GM19238 (cell line): ENCODE measurements around the gene ARL8B.
"Not testable (repeated sequence)": the region's sequence is repeated elsewhere in the genome, so short reads cannot be mapped to it uniquely, and the experiment has no call there.

ENCODE experiments used
- DNase-seq: peaks from one replicate; pipeline ENCODE4 v3.0.0; 2011; ENCODE audit warnings: low spot score; ENCODE audit not compliant: insufficient read length

ARL8B gene

DNA sequence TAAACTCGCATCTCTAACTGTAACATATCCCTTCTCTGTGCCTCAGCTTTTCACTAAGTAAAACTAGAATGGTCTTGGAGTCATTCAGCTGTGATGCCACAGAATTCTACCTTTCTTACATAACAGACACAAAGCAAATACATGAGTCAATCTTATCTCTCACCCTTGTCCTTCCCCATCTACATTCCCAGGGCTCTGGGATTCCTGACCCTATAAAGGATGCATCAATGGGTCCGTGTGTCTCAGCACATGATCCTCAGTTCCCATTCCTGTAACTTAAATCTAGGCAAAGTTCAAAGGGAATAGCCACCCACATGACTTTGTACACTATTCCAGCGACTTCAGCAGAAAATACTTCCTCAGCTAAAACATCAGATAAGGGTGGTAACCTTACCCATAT lies 11.8 kb upstream of the ARL8B start:
- DNase-seq: no peak

DNA sequence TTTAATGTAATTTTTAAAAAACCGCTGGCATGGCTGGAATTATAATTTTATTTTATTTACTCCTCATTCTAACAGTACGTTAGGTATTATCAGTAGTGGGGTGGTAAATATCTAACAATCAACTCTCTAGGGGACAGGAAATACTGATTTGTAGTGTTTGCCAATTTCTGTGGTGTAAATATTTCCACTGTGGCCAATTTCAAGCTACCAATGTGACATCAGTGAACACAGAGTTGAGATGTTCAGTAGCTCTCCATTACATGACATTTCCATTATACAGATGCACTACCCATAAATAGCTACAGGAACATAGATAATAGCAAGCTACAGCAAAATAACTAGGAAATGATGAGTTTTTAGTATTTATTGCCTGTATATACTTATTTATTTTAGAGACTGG lies 10.0 kb upstream of the ARL8B start:
- no peak for DNase-seq

DNA sequence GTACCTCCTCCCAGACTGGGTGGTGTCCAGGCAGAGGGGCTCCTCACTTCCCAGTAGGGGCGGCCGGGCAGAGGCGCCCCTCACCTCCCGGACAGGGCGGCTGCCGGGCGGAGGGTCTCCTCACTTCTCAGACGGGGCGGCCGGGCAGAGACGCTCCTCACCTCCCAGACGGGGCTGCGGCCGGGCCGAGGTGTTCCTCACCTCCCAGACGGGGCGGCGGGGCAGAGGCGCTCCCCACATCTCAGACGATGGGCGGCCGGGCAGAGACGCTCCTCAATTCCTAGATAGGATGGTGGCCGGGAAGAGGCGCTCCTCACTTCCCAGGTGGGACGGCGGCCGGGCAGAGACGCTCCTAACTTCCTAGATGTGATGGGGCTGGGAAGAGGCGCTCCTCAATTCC lies 8.4 kb upstream of the ARL8B start:
- not testable (repeated sequence) for DNase-seq

DNA sequence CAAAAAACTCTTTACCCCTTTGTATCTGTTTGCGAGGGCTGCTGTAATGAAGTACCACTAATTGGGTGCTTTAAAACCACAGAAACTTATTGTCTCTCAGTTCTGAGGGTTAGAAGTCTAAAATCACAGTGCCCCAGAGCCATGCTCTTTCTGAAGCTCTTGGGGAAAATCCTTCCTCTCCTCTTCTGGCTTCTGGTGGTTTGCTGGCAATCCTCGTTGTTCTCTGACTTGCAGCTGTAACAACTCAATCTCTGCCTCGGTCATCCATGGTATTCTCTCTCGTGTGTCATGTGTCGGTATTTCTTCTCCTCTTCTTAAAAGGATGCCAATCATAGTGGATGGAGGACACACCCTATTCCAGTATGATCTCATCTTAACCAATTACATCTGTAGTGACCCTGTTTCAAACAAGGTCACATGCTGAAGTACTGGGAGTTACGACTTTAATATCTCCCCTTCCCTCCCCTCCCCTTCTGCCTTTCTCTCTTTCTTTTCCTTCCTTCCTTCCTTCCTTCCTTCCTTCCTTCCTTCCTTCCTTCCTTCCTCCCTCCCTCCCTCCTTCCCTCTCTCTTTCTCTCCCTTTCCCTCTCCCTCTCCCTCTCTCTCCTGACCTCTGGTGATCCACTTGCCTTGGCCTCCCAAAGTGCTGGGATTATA lies 6.5 kb upstream of the ARL8B start:
- DNase-seq: no peak

DNA sequence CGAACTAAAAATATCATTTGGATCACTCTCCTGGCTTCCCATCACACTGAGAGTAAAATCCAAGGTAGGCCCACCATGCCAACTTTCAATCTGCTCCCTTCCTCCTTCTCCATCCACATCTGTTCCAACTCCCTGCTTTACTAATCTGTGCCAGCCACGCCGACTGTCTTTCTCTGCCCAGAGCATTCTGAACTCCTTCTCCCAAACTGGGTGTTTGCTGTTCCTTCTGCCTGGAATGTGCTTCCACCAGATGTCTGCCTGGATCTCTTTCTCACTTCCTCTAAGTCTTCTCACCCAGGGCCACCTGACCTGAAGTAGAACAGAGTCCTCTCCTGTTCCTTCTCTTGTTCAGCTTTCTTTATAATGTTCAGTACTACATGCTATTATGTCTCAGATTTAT lies 5.6 kb upstream of the ARL8B start:
- no peak for DNase-seq

DNA sequence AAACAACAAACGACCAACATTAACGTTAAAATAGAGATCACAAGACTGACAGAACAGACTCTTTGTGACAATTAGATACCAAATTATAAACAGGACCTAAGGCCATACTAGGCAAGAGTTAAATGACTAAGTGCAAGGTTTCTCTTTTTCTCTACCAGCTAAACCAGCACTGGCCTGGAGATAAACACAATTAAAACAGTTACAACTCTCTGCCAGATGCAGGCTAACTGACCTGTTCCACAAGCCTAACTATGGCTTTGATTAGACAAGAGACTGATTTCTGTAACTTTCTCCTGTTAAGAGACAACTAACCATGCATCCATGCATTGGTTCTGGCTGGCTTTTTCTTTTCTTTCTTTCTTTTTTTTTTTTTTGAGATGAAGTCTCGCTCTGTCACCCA lies 1.6 kb upstream of the ARL8B start:
- no peak for DNase-seq

DNA sequence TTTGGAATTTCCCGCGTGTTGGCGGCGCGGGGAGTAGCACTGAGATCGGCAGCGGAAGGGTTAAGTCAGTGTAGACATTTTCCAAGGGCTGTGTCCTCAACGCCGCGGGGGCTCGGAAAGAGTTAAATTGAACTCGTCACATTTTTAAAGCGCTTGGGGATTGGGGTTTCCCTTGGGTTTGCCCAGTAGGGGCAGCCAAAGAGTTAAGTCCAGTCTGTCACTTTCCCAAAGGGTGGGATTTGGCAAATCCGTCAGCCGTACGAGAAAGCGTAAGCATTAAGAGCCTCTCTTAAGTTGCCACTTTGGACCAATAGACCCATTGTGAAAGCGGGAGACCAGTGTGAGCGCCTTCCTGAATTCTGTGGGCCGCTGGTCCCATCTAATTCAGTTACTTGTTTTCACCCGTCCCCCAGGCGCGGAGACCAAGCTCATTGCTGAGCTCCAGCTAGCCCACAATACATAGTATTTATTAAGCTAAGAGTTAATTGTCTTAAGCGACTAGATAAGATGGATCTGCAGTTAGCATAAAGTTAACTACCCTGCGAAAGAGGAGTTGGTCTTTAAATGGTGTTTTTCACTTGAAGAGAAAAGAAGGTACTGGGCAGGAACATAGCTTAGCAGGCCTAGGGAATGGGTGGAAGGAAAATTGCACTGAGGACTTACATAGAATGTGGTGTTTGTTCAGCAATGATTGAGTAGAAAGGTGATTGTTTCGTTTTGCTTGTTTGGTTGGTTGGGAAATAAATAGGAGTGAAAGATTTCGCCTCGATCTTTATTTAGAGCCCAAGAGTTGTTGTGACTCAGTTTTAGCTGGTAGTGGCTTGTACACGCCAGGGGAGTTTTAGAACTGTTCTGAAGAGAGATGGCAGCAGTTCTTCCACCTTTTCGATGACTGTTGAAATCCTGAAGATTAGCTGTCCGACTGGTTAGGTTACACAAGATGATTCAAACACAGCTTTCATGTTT lies 932 bp downstream of the ARL8B start:
- DNase-seq: peak; percentile 18

DNA sequence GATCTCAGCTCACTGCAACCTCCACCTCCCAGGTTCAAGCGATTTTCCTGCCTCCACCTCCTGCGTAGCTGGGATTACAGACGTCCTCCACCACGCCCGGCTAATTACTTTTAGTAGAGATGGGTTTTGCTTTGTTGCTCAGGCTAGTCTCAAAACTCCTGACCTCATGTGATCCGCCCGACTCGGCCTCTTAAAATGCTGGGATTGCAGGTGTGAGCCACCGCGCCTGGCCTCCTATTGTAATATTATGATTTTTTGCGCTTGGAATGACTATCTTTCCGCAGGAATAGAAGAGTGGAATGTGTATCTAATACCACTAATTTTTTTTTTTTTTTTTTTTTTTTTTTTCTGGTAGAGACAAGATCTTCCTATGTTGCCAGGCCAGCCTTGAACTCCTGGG lies 1.8 kb downstream of the ARL8B start:
- DNase-seq: no peak

DNA sequence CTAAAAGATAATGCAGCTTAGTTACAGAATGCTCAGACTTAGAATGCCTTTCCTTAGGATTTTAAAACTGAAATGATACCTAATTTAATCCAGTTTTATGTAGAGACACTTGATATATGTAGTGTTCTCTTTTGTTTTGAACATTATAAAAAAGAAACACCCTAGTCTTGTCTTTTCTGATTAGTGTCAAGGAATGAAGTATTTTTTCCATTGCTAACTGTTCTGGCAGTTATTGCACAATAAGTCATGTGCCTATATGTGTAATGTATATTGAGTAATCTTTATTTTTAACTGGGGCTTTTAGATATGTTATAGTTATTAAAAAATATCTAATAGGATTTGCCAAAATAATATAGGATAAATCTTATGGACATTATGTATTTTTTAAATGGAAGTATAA lies 4.5 kb downstream of the ARL8B start:
- no peak for DNase-seq

DNA sequence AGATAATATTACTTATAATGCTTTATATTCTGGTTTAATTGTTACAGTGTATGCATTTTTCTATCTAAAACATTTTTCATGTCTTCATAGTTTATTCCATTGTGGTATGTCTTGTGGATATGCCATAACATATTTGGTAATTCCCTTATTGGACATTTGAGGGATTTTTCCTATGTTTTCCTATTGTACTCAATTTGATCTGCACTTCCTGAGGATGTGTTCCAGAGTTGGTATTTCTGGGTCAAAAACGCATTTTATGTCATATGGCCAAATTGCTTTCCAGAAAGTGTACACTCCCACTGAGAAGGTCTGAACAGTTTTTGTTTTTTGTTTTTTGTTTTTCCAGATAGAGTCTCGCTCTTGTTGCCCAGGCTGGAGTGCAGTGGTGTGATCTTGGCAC lies 6.8 kb downstream of the ARL8B start:
- no peak for DNase-seq

DNA sequence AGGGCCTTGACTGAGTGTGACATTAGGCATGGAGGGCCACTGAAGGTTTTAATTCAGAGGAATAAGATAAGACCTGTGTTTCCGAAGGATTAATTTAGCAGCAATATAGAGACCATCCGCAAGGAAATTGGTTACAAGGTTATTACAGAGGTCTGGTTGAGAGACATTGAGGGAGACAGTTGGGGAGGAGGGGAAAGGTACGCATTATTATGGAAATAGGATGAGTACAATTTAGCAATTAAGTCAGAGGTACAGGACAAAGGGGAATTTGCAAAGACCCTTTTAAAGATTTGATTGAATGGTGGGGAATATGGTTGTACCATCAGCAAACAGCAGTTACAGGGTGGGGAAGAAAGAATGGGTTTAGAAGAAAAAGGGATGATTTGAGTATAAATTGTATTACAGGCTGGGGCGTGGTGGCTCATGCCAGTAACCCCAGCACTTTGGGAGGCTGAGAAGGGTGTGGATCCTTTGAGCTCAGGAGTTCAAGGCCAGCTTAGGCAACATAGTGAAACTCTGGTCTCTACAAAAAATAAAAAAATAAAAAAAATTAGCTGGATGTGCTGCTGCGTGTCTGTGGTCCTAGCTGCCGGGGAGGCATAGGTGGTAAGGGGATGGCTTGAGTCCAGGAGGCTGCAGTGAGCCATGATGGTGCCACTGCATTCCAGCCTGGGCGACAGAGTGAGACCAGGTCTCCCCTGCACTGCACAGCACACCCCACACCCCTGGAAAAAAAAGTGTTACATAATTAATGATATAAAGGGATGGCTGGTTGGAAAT lies 11.3 kb downstream of the ARL8B start:
- no peak for DNase-seq

DNA sequence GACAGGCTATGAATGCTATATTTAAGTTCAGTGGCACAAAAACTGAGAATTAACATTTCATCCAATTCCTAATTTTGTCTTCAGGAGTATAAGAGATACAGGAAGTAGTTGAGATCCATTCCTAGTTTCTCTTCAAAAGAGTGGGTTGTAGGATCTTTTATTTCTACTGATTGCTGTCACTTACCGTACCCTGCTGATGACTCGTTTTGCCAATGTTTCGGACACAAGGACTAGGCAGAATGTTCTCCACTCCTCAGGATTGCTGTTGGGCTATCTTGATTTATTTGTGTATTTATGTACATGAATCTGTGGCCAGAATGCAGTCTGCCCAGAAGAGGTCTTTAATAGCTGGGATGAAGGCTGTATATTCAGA lies 11.9 kb downstream of the ARL8B start:
- no peak for DNase-seq

DNA sequence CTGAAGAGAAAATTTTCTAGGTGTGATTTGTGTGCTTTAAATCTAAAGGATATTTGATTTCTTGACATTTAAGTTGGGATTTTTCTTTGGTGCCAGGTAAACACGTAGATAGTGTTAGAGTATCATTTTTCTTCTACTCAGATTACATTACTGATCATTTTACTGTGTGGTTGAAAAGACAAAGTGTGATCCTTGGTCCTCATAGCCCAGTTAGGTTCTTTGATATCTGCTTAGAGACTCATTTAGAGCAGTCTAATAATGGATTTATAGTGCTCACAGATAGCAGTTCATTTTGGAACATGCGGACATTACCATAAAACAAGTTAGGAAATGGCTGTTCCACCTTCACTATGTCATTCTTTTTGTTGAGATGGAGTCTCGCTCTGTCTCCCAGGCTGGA lies 12.4 kb downstream of the ARL8B start:
- DNase-seq: no peak

DNA sequence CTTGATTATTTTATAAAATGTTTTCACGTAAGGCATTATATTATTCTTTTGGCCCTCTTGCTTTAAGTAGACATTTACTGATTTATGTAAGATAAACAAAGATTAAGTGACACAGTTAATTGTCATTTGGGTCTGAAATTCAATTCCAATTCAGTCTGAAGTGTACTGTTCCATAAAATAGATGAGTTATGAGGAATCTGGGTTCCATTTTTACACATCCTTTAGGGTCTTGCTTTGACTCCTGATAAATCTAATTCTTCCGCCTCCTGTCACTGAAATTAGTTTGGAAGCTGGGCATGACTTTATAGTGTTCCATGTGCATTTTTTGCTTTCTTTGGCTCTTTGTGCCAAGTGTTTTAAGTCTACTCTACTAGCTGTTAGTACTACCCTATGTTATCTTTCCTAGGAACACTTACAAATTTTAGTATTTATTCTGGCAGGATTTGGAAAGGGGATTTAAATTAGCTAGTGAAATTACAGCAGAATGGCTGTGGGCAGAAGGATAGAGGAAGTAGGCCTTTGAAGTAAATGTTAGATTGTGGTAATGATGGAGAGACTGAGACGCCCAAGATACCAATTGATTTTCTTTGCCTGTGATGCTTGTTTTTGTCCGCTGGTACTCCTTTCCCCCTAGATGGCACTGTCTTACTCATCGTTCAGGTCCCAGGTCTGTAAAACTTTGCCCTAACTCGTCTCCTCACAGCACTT lies 14.3 kb downstream of the ARL8B start:
- DNase-seq: peak; percentile 38

DNA sequence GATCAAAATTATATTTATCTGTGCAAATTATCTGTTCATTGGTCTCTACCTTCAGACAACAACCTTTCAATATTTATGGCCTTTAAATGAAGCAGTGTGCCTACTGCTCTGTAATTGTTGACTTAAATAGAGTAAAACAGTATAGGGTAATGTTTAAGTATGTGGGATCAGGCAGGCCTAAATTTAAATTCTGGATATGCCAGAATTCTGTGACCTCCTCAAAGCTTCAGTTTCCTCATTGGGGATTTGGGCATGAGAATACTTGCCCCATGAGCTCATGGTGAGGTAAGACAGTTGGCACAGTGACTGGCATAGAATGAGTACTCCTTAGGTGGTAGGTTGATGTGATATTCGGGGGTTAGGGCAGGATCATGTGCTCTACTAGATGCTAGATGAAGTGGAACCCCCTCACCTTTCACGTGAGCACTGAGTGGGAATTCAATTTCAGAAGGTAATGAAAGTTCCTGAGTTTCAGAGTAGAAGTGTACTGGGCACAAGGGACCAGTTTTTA lies 14.9 kb downstream of the ARL8B start:
- no peak for DNase-seq

DNA sequence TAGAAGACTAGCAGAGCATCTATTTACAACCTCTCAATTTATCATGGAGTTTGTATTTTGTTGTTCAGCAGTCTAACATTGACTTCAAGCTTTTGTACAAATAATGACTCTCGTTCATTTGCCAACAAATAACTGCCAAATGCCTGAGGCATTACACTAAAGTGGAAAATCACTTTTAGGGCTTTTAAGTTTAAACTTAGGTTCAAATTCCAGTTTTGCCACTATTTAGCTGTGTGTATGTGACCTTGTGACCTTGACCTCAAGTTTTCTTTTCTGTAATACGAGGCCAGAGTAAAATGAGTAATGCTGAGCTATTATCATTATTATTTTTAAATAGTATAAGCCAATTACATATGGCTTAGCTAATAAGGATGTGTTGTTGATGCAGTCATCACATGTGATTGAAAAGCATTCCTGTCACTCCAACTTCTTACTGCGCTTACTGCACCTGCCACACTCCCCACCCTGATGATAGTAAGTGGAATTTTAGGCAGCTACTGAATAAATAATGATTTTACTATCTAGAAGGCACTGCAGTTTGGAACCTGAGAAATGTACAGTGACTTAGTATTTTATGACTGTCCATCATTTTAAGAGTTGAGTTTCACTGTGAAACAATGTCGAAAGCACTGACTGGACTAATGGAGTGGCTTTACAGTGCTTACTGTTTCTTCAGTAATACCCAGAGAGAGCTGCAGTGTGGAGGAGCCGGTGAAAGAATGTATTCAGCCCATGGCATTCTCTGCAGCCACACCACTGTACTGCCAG lies 16.3 kb downstream of the ARL8B start:
- DNase-seq: no peak

DNA sequence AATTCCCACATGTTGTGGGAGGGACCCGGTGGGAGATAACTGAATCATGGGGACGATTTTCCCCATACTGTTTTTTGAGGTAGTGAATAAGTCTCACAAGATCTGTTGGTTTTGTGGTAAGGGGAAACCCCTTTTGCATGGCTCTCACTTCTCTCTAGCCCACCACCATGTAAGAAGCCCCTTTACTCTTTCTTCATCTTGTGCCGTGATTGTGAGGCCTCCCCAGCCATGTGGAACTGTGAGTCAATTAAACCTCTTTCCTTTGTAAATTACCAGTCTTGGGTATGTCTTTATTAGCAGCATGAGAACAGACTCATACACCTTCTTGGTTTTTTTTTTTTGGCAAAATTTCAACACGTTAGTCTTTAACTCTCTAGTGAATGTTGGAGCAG lies 18.1 kb downstream of the ARL8B start:
- DNase-seq: no peak

DNA sequence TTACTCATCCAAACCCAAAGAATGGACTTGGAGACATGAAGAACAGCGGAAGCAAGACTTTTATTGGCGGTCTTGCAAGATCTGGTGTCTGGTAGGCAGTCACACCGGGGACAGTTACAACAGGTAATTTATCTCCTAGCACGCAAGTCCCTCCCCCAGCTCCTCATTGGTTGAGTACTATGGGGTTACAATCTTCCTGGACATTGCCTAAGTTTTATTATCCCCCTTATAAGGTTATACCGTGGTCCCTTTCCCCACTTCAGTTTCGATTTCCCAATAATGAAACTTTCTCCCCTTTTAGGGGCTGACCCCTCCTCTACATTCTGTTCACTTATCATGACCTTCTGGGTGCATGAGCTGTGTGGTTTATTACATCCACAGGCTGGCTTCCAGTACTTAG lies 18.7 kb downstream of the ARL8B start:
- no peak for DNase-seq

DNA sequence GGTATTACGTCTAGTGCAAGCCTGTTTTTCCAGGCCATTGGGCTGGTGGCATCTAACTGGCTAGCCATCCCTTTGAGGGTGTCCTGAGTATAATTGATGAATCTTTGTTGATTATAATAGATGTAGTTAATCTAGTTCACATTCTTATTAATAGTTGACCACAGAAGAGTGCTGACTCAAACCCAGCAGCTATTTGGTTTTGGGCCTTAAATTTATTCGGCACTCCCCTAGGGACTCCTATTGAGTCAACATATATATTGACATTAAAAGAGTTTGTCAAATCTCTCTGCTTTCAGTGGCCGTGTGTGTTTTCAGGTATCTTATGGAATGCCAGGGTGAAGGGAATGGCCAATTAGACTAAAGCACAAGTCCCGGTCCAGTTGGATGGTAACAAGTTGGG lies 19.7 kb downstream of the ARL8B start:
- no peak for DNase-seq

DNA sequence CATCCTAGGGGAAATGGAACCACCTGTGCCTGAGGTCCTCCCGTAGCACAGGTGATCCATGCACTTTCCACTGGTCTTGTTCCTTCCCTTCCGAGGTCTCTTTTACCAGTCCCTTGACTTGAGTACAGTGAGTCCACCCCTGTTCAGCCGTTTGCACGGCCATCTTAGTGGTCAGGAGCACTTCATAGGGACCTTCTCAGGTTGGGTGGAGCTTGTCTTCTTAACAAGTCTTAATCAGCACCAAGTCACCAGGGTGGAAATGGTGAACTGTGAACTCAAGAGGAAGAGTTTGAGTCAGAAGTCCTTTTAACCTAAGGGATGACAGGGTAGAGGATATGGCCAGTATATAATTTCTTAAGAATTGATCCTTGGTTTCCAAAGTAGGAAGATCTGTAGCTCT lies 21.4 kb downstream of the ARL8B start:
- no peak for DNase-seq
